Stimulated activated CD8-positive, alpha-beta memory T cell treated with anti-CD3 and anti-CD28 coated beads, Interleukin-4, amount 100 ng/mL, for 24 hours (primary cell): Measurements from ENCODE around the gene E2F2.
"Not testable (repeated sequence)": the region's sequence is repeated elsewhere in the genome, so short reads cannot be mapped to it uniquely, and the experiment has no call there.

Source experiments
- DNase-seq: peaks from one replicate; pipeline ENCODE4 v3.0.0-alpha.2; 2020; ENCODE audit warnings: low read depth

E2F2 gene

DNA sequence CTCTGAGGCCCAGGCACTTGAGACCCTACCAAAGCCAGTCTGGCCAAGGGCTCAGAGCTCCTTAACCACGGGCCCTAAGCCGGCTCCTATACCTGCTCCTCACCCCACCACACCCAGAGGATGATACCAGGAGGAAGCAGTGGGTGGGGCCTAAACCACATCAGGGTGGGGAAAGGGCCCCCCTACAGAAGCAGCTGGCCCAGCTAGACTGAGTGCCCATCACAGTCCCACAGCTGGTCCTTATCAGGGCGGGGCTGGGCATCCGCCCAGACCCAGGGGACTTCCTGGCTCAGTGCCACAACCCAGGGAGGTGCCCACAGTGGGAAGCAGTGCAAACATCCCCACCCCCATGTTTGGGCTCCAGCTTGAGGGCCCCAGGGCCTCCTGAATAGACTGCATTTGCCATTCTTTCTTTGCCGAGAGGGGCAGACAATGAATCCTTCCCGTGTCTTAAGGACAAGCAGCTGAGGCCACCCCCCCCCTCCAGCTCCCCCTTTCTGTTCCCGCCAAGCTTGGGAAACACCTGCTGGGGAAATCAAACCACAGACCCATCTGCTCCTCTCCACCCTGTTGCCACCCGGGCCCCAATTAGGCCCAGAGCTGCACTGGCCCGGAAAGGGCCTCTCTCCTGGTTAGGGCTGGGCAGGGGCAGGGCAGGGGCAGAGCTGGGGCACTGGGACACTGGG lies 6.2 kb downstream of the E2F2 start:
- DNase-seq: no peak

DNA sequence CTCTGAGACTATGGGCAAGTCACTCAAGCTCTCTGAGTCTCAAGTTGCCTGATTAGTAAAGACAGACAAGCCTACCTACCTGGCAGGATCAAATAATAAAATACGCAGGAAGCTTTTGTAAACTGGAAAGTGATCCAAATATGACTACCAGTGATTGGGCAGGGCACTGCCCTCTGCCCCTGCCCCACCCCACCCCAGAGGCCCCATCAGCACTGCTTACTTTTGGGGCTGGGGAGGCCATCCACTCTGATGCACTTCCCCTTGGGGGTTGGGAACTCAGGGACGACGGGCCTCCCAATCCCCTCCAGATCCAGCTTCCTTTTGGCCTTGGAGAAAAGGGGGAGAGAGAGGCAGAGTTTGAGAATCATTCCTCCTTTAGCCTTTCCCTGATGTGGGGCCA lies 6.9 kb downstream of the E2F2 start:
- no peak for DNase-seq

- DNase-seq: no peak
Measured at GRCh38 chr1:23522244-23522982, 8.6 kb downstream of the E2F2 start.

- no peak for DNase-seq
Measured at GRCh38 chr1:23521588-23521987, 9.4 kb downstream of the E2F2 start.

- no peak for DNase-seq
Measured at GRCh38 chr1:23517581-23517980, 13.5 kb downstream of the E2F2 start.

DNA sequence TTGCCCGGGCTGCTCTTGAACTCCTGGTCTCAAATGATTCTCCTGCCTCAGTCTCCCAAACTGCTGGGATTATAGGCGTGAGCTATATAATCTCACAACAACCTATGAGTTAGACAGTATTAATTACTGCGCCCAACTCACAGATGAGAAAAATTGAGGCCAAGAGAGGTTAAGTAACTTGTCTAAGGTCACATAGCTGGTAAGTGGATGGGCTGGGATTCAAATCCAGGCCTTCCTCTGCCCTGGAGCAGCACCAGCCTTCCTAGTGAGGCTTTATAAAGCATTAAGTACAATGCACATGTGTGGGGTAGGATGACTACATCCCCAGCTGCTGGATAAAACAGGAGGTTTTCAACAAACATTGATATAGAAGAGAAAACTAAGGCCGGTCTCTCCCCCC lies 15.1 kb downstream of the E2F2 start:
- DNase-seq: no peak

- no peak for DNase-seq
Measured at GRCh38 chr1:23514111-23514679, 16.8 kb downstream of the E2F2 start.

- no peak for DNase-seq
Measured at GRCh38 chr1:23509896-23510295, 21.1 kb downstream of the E2F2 start.

- no peak for DNase-seq
Measured at GRCh38 chr1:23506376-23507107, 24.5 kb downstream of the E2F2 start.

GRCh38 chr1:23505851-23506250 lies 25.2 kb downstream of the E2F2 start:
- DNase-seq: no peak

- DNase-seq: not testable (repeated sequence)
Measured at GRCh38 chr1:23504156-23504555, 26.9 kb downstream of the E2F2 start.

DNA sequence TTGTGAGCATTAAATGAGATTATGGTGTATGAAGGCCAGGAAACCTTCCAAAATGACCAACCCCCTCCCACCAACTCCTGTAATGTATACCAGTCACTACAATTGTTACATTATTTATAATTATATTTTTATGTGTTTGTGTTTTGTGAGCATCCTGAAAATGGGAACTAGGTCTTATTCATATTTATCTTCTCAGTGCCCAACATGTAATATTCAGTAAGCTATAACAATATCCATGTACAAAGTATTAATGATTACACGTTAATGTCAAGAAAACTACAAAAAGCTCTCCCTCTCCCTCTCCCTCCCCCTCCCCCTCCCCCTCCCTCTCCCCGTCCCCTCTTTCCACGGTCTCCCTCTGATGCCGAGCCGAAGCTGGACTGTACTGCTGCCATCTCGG lies 28.1 kb downstream of the E2F2 start:
- no peak for DNase-seq

GRCh38 chr1:23500466-23500865 lies 30.6 kb downstream of the E2F2 start:
- no peak for DNase-seq

DNA sequence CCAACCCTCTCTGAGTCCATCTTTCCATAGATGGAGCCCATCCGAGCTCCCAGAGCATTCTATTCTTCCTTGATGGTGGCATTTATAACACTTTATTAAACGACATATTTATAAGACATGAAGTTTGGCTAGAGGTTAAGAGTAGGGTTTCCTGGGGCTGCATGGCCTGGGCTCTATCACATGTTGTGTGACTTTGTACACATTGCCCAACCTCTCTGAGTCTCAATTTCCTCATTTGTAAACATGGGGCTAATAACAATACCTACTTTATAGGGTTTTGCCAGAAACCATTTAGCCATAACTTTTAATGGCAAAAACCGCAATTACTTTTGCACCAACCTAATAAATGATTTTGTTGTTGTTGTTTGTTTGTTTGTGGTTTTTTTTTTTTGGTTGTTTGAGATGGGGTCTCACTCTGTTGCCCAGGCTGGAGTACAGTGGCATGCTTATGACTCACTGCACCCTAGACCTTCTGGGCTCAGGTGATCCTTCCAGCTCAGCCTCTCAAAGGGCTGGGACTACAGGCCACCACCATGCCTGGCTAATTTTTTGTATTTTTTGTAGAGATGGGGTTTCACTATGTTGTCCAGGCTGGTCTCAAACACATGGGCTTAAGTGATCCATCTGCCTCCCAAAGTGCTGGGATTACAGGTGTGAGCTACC lies 33.1 kb downstream of the E2F2 start:
- no peak for DNase-seq

DNA sequence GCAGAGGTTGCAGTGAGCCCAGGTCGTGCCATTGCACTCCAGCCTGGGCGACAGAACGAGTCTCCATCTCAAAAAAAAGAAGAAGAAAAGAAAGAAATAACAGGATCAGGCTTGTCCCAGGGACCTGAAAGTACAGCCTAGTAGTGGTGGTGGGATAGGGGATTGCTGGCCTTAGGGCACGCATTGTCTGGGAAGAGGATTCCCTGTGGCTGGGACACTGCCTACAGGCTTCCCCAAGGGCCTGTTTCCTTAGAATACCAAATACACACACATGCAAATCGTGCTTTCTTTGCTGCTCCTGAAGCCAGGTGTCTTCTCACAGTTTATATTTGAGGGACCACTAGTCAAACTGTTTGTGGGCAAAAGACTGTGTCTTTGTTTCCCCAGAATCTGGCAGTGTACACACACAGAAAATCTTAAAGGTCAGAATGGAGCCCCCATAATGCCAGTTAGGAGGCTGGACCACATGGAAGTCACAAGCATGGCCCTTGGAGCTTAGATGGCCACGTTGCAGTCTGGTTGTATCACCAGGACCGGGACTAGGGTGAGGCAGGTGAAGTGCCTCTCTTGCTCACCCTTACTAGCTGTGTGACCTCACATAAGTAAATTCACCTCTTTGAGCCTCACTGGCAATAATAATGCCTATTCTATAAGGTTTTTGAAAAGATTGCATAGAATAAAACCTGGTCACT lies 34.4 kb downstream of the E2F2 start:
- DNase-seq: no peak

GRCh38 chr1:23494836-23495235 lies 36.2 kb downstream of the E2F2 start:
- not testable (repeated sequence) for DNase-seq

DNA sequence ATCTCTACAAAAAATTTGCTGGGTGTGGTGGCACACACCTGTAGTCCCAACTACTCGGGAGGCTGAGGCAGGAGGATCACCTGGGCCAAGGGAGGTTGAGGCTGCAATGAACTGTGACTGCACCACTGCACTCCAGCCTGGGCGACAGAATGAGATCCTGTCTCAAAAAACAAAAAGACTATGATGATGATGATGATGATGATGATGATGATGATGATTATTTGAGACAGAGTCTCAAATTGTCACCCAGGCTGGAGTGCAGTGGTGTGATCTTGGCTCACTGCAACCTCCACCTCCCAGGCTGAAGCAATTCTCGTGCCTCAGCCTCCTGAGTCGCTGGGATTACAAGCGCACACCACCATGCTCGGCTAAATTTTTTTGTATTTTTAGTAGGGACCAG lies 38.3 kb downstream of the E2F2 start:
- not testable (repeated sequence) for DNase-seq

- DNase-seq: no peak
Measured at GRCh38 chr1:23492132-23492720, 38.8 kb downstream of the E2F2 start.

- no peak for DNase-seq
Measured at GRCh38 chr1:23489842-23490241, 41.2 kb downstream of the E2F2 start.

GRCh38 chr1:23485002-23485332 lies 46.1 kb downstream of the E2F2 start:
- DNase-seq: no peak

- peak; percentile 87 for DNase-seq
Measured at GRCh38 chr1:23484253-23485001, 46.6 kb downstream of the E2F2 start.
